Hematopoietic multipotent progenitor cell (in vitro differentiated cells): Measurements from ENCODE around the gene UBXN7. TPM values are rescaled to one million over a fixed set of nuclear protein-coding genes. Genes with fewer than 3 reads are reported as not detected.
A peak's percentile ranks its signal among the peaks of the same experiment; 100 is the strongest.
"Not testable (repeated sequence)": the region's sequence is repeated elsewhere in the genome, so short reads cannot be mapped to it uniquely, and the experiment has no call there.

Experiments used
- DNase-seq, 3 donors: peaks; one replicate each; pipeline ENCODE4 v3.0.0-alpha.2; 2011 to 2015; ENCODE audit warnings: low read depth in 2 of 3, low spot score in 2 of 3
- total RNA-seq: library from RNA; depleted of rRNA; stranded (reverse); fragments of >200 nt; gene quantifications from one replicate; pipeline ENCODE4 v1.2.3, GENCODE V29; 2012

The UBXN7 gene
- total RNA-seq: 14.8 TPM

GRCh38 chr3:196432137-196432879 is at the start of gene UBXN7:
Gene UBXN7 (minus strand): TSS chr3:196432427. CDS start chr3:196432399, 28 bp downstream.
- DNase-seq: peak; percentile 93 to 99 (median 97)

DNA sequence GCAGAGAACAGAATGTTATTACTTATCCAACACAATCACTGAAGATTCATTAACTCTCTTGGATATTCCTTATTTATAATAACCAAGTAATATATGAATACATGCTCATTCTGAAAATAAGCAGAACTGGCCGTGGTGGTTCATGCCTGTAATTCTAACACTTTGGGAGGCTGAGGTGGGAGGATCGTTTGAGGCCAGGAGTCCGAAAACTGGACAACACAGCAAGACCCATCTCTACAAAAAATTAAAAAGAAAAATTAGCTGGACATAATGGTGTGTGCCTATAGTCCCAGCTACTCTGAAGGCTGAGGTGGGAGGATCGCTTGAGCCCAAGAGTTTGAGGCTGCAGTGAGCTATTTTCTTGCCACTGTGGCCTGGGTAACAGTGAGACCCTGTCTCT is 45.5 kb upstream of the UBXN7 start:
- no peak for DNase-seq

GRCh38 chr3:196472286-196472685 is 40.1 kb upstream of the UBXN7 start:
- DNase-seq: no peak

- no peak for DNase-seq
These were observed 39.3 kb upstream of the UBXN7 start for GRCh38 chr3:196471551-196471950.

DNA sequence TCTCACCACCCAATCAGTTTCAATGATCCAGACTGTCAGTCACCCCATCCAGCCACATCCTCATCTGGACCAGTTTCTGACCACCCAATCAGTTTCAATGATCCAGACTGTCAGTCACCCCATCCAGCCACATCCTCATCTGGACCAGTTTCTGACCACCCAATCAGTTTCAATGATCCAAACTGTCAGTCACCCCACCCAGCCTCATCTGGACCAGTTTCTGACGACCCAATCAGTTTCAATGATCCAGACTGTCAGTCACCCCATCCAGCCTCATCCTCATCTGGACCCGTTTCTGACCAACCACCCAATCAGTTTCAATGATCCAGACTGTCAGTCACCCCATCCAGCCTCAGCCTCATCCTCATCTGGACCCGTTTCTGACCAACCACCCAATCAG is 38.0 kb upstream of the UBXN7 start:
- DNase-seq: not testable (repeated sequence)

- DNase-seq: no peak
These were observed 31.6 kb upstream of the UBXN7 start for GRCh38 chr3:196463804-196464203.

DNA sequence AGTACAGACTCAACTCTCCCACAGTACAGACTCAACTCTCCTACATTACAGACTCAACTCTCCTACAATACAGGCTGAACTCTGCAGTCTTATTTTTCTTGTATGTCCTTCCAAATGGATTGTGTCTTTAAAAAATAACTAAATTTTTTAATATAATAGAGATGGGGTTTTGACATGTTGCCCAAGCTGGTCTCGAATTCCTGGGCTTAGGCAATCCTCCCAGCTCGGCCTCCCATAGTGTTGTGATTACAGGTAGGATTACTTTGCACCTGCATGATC is 31.2 kb upstream of the UBXN7 start:
- no peak for DNase-seq

DNA sequence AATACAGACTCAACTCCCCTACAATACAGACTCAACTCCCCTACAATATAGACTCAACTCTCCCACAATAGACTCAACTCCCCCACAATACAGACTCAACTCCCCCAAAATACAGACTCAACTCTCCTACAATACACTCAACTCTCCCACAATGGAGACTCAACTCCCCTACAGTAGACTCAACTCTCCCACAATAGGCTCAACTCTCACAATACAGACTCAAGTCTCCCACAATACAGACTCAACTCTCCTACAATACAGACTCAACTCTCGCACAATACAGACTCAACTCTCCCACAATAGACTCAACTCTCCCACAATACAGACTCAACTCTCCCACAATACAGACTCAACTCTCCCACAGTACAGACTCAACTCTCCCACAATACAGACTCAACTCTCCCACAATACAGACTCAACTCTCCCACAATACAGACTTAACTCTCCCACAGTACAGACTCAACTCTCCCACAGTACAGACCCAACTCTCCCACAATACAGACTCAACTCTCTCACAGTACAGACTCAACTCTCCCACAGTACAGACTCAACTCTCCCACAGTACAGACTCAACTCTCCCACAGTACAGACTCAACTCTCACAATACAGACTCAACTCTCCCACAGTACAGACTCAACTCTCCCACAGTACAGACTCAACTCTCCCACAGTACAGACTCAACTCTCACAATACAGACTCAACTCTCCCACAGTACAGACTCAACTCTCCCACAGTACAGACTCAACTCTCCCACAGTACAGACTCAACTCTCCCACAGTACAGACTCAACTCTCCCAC is 30.7 kb upstream of the UBXN7 start:
- DNase-seq: not testable (repeated sequence)

DNA sequence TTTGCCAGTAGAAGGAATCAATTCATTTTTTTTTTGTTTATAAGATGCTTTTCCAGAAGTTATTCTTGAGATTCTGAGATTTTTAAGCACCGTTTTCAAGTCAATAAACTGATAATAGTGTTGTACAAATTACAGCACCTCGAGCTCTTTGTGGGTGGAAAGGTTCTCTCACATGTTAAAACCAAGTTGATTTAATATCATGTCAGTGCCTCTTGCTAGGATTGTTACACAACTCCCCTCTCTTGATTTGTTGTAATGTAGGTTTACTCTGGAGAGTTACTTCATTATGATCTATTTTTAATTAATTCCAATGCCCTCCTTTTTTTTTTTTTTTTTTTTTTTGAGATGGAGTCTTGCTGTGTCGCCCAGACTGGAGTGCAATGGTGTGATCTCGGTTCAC is 25.8 kb upstream of the UBXN7 start:
- no peak for DNase-seq

GRCh38 chr3:196457470-196457869 is 25.2 kb upstream of the UBXN7 start:
- peak in 2 of 3 donors; percentile 31 to 73 for DNase-seq

GRCh38 chr3:196454935-196455334 is 22.7 kb upstream of the UBXN7 start:
- no peak for DNase-seq

- DNase-seq: not testable (repeated sequence)
These were observed 13.2 kb upstream of the UBXN7 start for GRCh38 chr3:196445391-196445790.

DNA sequence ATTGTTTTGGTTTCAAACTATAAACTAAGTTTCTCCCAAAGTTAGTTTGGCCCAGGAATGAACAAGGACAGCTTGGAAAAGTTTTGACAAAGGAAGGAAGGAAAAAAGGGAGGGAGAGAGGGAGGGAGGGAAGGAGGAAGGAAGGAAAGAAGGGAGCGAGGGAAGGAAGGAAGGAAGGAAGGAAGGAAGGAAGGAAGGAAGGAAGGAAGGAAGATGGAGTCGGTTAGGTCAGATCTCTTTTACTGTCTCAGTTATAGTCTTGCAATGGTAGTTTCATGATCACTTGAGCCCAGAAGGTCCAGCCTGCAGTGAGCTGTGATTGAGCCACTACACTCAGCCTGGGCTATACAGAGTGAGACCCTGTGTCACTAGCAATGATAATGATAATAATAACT is 12.3 kb upstream of the UBXN7 start:
- DNase-seq: no peak

- no peak for DNase-seq
These were observed 8.5 kb upstream of the UBXN7 start for GRCh38 chr3:196440696-196441095.

- no peak for DNase-seq
These were observed 7.9 kb upstream of the UBXN7 start for GRCh38 chr3:196440041-196440537.

- peak; percentile 3 to 60 (median 39) for DNase-seq
These were observed 768 bp downstream of the UBXN7 start for GRCh38 chr3:196431181-196432136.

DNA sequence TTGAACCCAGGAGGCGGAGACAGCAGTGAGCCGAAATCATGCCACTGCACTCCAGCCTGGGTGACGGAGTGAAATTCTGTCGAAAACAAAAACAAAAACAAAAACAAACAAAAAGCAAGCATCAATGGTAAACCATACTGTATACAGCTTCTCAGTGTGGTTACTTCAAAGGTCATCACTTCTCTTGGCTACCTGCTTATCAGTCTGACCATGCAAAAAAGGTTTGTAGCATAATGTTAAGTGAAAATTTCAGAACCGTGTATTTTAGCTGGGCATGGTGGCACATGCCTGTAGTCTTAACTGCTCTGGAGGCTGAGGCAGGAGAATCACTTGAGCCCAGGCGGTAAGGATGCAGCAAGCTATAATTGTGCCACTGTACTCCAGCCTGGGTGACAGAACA is 4.2 kb downstream of the UBXN7 start:
- DNase-seq: no peak

DNA sequence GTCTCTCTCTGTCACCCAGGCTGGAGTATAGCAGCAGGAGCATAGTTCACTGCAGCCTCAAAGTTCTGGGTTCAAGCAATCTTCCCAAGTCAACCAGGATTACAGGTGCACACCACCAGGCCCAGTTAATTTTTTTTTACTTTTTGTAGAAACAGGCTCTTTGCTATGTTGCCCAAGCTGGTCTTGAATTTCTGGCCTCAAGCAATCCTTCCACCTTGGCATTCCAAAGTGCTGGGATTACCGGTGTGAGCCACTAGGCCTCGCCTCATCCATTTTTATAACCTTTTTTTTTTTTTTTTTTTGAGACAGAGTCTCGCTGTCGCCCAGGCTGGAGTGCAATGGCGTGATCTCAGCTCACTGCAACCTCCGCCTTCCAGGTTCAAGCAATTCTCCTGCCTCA is 7.8 kb downstream of the UBXN7 start:
- DNase-seq: not testable (repeated sequence)

GRCh38 chr3:196423044-196423781 is 9.0 kb downstream of the UBXN7 start:
- peak in 2 of 3 donors; percentile 10 to 51 for DNase-seq

GRCh38 chr3:196421668-196422067 is 10.6 kb downstream of the UBXN7 start:
- not testable (repeated sequence) for DNase-seq
